HG03196 (cell line): ENCODE results near the gene TSPAN32.

Source experiments
- ATAC-seq: cut with Tn5 transposase; IDR thresholded peaks from one replicate; pipeline ENCODE4 v1.9.1; 2021; ENCODE audit not compliant: unreplicated experiment

The TSPAN32 gene

GRCh38 chr11:2302896-2303626 is 1.2 kb downstream of the TSPAN32 start:
- no peak for ATAC-seq

- no peak for ATAC-seq
These were observed 2.1 kb downstream of the TSPAN32 start for GRCh38 chr11:2303627-2304505.

GRCh38 chr11:2304506-2305139 is 2.8 kb downstream of the TSPAN32 start:
- no peak for ATAC-seq

- ATAC-seq: no peak
These were observed 3.4 kb downstream of the TSPAN32 start for GRCh38 chr11:2305140-2305778.

- no peak for ATAC-seq
These were observed 4.1 kb downstream of the TSPAN32 start for GRCh38 chr11:2305788-2306451.

- no peak for ATAC-seq
These were observed 4.6 kb downstream of the TSPAN32 start for GRCh38 chr11:2306452-2306823.

- no peak for ATAC-seq
These were observed 5.2 kb downstream of the TSPAN32 start for GRCh38 chr11:2306877-2307500.

- ATAC-seq: no peak
These were observed 5.9 kb downstream of the TSPAN32 start for GRCh38 chr11:2307501-2308331.

GRCh38 chr11:2308713-2309112 is 6.9 kb downstream of the TSPAN32 start:
- ATAC-seq: no peak

GRCh38 chr11:2309251-2310072 is 7.6 kb downstream of the TSPAN32 start:
- no peak for ATAC-seq

GRCh38 chr11:2310073-2310785 is 8.4 kb downstream of the TSPAN32 start:
- no peak for ATAC-seq

- ATAC-seq: no peak
These were observed 9.1 kb downstream of the TSPAN32 start for GRCh38 chr11:2310786-2311352.

GRCh38 chr11:2311353-2312133 is 9.7 kb downstream of the TSPAN32 start:
- no peak for ATAC-seq

GRCh38 chr11:2312232-2313042 is 10.6 kb downstream of the TSPAN32 start:
- no peak for ATAC-seq

GRCh38 chr11:2313051-2313951 is 11.5 kb downstream of the TSPAN32 start:
- ATAC-seq: no peak
